SK-N-MC (cell line): ENCODE results near the gene ASIC1.

Experiments
- EZH2 ChIP-seq: fragments of 200-600 bp; sonication (generic); IDR thresholded peaks from one replicate; pipeline ENCODE4 v1.6.1; 2017; ENCODE audit warnings: antibody characterized with exemption
- FOXP2 ChIP-seq: optimal IDR thresholded peaks from 2 replicates; pipeline ENCODE3; 2011; ENCODE audit warnings: mild to moderate bottlenecking, moderate library complexity; ENCODE audit not compliant: insufficient read depth; ENCODE audit errors: extremely low read length, control extremely low read depth
- POLR2AphosphoS5 ChIP-seq: IDR thresholded peaks from 2 replicates; pipeline ENCODE4 v1.6.1; 2012; ENCODE audit warnings: mild to moderate bottlenecking, low read depth, low read length, borderline replicate concordance

DNA sequence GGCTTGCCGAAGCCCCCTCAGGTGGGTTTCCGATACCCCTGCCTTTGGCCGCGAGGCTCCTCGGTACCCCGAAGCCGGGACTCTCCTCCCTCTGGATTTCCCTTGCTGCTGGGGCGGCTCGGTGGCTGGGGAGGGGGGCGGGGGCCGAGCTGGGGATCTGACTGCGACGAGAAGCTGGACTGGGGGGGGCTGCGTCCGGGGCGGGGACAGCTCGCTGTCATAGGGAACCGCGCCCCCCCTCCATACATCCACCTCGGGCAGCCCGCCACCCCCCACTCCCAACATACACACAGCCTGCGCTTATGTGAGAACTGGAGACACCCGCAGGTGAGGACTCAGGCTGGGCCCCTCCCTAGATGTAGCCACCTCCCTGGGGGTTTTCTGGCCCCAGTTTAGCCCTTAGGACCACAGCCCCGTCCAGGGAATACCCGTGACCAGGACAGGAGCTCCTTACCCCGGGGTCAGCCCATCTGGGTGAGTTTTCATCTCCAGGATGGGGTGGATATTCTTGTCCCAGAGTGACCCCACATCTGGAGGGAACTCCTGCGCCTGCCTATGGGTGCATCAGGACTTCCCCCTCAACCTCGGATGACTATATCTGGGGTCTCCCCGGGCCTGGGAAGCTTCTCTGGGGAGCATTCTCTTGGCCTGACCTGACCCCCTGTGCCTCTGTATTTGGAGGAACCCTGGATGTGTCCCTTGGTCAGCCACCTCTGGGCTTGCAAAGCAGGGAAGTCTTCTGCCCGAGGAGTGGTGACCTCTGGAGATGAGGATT lies 687 bp downstream of the ASIC1 start:
- TF ChIP-seq EZH2, result no peak
- TF ChIP-seq POLR2AphosphoS5, result no peak
- no peak for TF ChIP-seq FOXP2
